Prostate gland (tissue), 2 donors: ENCODE measurements around the gene DNAJB1.

ENCODE experiments used
- POLR2A ChIP-seq: fragments of 450-650 bp; IDR thresholded peaks from one replicate; pipeline ENCODE4 v1.6.1; 2016; ENCODE audit warnings: antibody characterized with exemption, mild to moderate bottlenecking
- TF ChIP-seq, protein P1 (sequence below), 4 experiments: fragments of 200-600 bp in 2 of 4; fragments of 450-650 bp in 2 of 4; sonication (generic) in 2 of 4; IDR thresholded peaks; 1 replicate in 3 of 4; 2 replicates in 1 of 4; pipeline ENCODE4 v1.5.1; 2016 to 2019; ENCODE audit warnings: antibody characterized with exemption in 4 of 4, mild to moderate bottlenecking in 2 of 4, moderate library complexity in 2 of 4

DNA sequence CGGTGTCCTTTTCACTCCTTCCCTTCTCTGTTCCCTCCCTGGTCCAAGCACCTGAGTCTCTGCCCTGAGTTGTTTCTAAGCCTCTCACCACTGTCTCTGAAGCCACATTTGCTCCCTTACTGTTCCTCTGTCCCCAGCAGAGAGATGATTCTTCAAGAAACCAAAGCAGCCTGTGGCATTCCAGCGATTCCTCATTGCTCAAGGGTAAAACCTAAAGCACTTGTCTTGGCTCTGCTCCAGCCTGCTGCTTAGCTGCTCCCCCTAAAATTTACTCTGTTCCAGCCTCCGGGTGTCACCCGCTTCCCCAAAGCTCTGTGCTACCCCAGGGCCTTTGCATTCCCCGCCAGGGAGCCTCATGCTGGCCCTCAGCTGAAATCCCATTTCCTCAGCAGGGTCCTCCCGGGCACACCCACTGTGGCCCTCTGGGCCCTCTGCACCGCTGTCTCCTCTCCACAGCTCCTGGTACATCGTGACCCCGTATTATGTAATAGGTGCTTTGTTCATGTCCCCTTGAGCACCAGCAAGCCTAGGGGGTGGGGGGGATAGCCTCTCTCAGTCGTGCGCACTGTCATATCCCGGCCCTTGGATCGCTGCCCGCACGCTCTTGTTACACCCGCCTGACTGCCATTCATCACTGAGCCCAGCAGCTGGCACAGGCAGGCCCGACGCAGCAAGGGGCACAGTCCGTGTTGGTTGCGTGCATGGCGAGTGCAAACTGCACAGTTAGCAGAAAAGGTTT is 26.9 kb upstream of the DNAJB1 start:
- TF ChIP-seq POLR2A = no peak
- TF ChIP-seq, protein P1, sequence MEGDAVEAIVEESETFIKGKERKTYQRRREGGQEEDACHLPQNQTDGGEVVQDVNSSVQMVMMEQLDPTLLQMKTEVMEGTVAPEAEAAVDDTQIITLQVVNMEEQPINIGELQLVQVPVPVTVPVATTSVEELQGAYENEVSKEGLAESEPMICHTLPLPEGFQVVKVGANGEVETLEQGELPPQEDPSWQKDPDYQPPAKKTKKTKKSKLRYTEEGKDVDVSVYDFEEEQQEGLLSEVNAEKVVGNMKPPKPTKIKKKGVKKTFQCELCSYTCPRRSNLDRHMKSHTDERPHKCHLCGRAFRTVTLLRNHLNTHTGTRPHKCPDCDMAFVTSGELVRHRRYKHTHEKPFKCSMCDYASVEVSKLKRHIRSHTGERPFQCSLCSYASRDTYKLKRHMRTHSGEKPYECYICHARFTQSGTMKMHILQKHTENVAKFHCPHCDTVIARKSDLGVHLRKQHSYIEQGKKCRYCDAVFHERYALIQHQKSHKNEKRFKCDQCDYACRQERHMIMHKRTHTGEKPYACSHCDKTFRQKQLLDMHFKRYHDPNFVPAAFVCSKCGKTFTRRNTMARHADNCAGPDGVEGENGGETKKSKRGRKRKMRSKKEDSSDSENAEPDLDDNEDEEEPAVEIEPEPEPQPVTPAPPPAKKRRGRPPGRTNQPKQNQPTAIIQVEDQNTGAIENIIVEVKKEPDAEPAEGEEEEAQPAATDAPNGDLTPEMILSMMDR (IDR thresholded peaks at IDR 0.05) = no peak
